OCI-LY3 (cell line): ENCODE data around the gene KLHL30.

Experiments used
- H2AFZ ChIP-seq: fragments of 200-600, 300-600 bp; shearing (Covaris generic); 2 replicates; pipeline ENCODE4 v1.6.0; 2014; ENCODE audit warnings: antibody characterized with exemption, low read depth, low read length
- H3K27ac ChIP-seq: fragments of 200-600, 300-600 bp; sonication (generic); 2 replicates; pipeline ENCODE4 v1.5.1; 2014; ENCODE audit warnings: mild to moderate bottlenecking, low read length, moderate library complexity, mixed read lengths
- H3K27me3 ChIP-seq: fragments of 200-600, 300-600 bp; sonication (generic); 2 replicates; pipeline ENCODE4 v1.6.1; 2014; ENCODE audit warnings: low read depth, low read length, mixed read lengths
- H3K36me3 ChIP-seq: fragments of 200-600, 300-600 bp; sonication (generic); replicated peaks from 2 replicates; pipeline ENCODE3; 2014; ENCODE audit warnings: low read depth, low read length, mixed read lengths
- H3K4me1 ChIP-seq: fragments of 300-600, 200-600 bp; sonication (generic); 2 replicates; pipeline ENCODE4 v1.6.1; 2014; ENCODE audit warnings: low read length, mixed read lengths
- H3K4me2 ChIP-seq: fragments of 200-600, 300-600 bp; sonication (generic); 2 replicates; pipeline ENCODE4 v1.6.1; 2014; ENCODE audit warnings: low read length, mixed read lengths
- H3K4me3 ChIP-seq: fragments of 300-600, 200-600 bp; sonication (generic); 2 replicates; pipeline ENCODE4 v1.5.1; 2014; ENCODE audit warnings: antibody characterized with exemption, mild to moderate bottlenecking, low read length, moderate library complexity
- H3K79me2 ChIP-seq: fragments of 300-600, 200-600 bp; shearing (Covaris generic); 2 replicates; pipeline ENCODE4 v1.6.1; 2014; ENCODE audit warnings: mild to moderate bottlenecking, low read length, mixed read lengths
- H3K9ac ChIP-seq: fragments of 300-600, 200-600 bp; shearing (Covaris generic); 2 replicates; pipeline ENCODE4 v1.6.0; 2014; ENCODE audit warnings: mild to moderate bottlenecking, low read length, moderate library complexity
- H3K9me3 ChIP-seq: fragments of 200-600, 300-600 bp; shearing (Covaris generic); 2 replicates; pipeline ENCODE4 v1.6.1; 2014; ENCODE audit warnings: low read length, mixed read lengths; ENCODE audit not compliant: insufficient read depth
- H4K20me1 ChIP-seq: fragments of 200-600, 300-600 bp; sonication (generic); 2 replicates; pipeline ENCODE4 v1.6.1; 2016; ENCODE audit warnings: low read length, mixed read lengths; ENCODE audit not compliant: insufficient read depth
- EZH2phosphoT487 ChIP-seq: fragments of 200-600 bp; shearing (Covaris generic); IDR thresholded peaks from 2 replicates; pipeline ENCODE4 v1.6.1; 2018; ENCODE audit warnings: antibody characterized with exemption, mixed run types, low read depth
- TF ChIP-seq, protein P1 (sequence below): fragments of 200-600, 300-600 bp; sonication (generic); IDR thresholded peaks from 2 replicates; pipeline ENCODE4 v1.5.1; 2014; ENCODE audit warnings: antibody characterized with exemption, low read length, low read depth

KLHL30 gene

DNA sequence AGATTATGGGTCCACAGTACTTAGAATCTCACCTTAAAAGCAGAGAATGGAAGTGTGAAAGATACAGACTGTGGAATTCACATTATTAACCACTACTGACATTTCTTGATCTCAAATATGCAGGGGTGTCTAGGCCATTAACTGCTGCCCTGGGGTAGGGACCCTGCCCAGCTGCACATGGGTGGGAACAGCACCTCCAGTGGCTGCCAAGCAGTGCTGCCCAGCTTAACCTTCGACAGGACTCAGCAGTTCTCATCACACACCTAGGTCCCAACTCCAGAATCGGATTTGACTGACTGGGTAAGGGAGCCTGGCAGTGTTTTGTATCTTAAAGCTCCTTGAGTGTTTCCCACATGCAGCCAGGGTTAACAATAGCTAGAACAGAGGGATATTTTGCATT is 35.2 kb downstream of the KLHL30 start:
- H3K79me2 ChIP-seq = no peaks in the 10 kb centered on the region
- no peak for TF ChIP-seq EZH2phosphoT487
- TF ChIP-seq, protein P1, sequence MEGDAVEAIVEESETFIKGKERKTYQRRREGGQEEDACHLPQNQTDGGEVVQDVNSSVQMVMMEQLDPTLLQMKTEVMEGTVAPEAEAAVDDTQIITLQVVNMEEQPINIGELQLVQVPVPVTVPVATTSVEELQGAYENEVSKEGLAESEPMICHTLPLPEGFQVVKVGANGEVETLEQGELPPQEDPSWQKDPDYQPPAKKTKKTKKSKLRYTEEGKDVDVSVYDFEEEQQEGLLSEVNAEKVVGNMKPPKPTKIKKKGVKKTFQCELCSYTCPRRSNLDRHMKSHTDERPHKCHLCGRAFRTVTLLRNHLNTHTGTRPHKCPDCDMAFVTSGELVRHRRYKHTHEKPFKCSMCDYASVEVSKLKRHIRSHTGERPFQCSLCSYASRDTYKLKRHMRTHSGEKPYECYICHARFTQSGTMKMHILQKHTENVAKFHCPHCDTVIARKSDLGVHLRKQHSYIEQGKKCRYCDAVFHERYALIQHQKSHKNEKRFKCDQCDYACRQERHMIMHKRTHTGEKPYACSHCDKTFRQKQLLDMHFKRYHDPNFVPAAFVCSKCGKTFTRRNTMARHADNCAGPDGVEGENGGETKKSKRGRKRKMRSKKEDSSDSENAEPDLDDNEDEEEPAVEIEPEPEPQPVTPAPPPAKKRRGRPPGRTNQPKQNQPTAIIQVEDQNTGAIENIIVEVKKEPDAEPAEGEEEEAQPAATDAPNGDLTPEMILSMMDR = no peak
- H3K36me3 ChIP-seq = peaks cover 28% of the 10 kb centered on the region
- no peak overlapping the region for H3K27ac ChIP-seq
- no peaks in the 10 kb centered on the region for H3K27me3 ChIP-seq
- no peak overlapping the region for H3K9ac ChIP-seq
- H3K4me1 ChIP-seq = peaks cover 3% of the 10 kb centered on the region; the same call in 1 of the 2 replicates
- no peak overlapping the region for H3K4me2 ChIP-seq
- H3K9me3 ChIP-seq = no peaks in the 10 kb centered on the region
- H4K20me1 ChIP-seq = no peaks in the 10 kb centered on the region
- no peak overlapping the region for H3K4me3 ChIP-seq
- H2AFZ ChIP-seq = no peak overlapping the region

- H3K4me2 ChIP-seq = no peak overlapping the region
- no peaks in the 10 kb centered on the region for H3K9me3 ChIP-seq
- no peaks in the 10 kb centered on the region for H3K27me3 ChIP-seq
- H2AFZ ChIP-seq = no peak overlapping the region
- no peak overlapping the region for H3K4me3 ChIP-seq
- H3K36me3 ChIP-seq = peaks cover 31% of the 10 kb centered on the region
- peaks cover 3% of the 10 kb centered on the region; the same call in 1 of the 2 replicates for H3K4me1 ChIP-seq
- H3K79me2 ChIP-seq = no peaks in the 10 kb centered on the region
- no peak overlapping the region for H3K9ac ChIP-seq
- no peak for TF ChIP-seq EZH2phosphoT487
- TF ChIP-seq, protein P1 = no peak
- no peaks in the 10 kb centered on the region for H4K20me1 ChIP-seq
- H3K27ac ChIP-seq = no peak overlapping the region
Observed at GRCh38 chr2:238174291-238174690, 35.8 kb downstream of the KLHL30 start.

DNA sequence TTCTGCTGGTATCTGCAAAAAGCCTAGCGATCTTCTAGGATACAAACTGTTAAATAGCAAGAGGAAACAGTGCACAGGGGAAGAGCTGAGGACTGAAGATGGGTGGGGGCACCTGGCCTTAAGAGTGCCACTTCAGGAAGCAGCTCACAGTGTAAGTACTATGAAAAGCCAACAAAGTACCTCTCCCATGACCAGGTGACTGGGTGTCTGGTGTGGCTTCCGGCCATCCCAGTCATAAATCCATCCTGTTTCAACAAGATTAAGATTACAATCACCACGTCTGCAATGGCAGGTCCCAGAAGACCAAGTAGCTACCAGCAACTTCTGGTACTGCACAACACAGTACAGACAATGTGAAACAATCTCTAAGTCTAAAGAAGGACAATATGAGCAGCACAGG is 36.2 kb downstream of the KLHL30 start:
- no peak overlapping the region for H3K4me2 ChIP-seq
- no peaks in the 10 kb centered on the region for H3K9me3 ChIP-seq
- H2AFZ ChIP-seq = no peak overlapping the region
- peaks cover under 1% of the 10 kb centered on the region; the same call in 1 of the 2 replicates for H3K4me1 ChIP-seq
- no peaks in the 10 kb centered on the region for H3K79me2 ChIP-seq
- H4K20me1 ChIP-seq = no peaks in the 10 kb centered on the region
- H3K4me3 ChIP-seq = no peak overlapping the region
- peaks cover 30% of the 10 kb centered on the region for H3K36me3 ChIP-seq
- no peak for TF ChIP-seq EZH2phosphoT487
- TF ChIP-seq, protein P1 = no peak
- no peaks in the 10 kb centered on the region for H3K27me3 ChIP-seq
- no peak overlapping the region for H3K27ac ChIP-seq
- no peak overlapping the region for H3K9ac ChIP-seq

- Histone ChIP-seq H3K36me3 (peaks cover 34% of the 10 kb centered on the region), H3K9me3 (no peaks in the 10 kb centered on the region), H3K27me3 (no peaks in the 10 kb centered on the region)
Observed at GRCh38 chr2:238176613-238177012, 38.1 kb downstream of the KLHL30 start.

More at GRCh38 chr2:238176613-238177012, 38.1 kb downstream of the KLHL30 start:
- Histone ChIP-seq H3K4me3 (no peak overlapping the region), H4K20me1 (no peaks in the 10 kb centered on the region), H3K79me2 (no peaks in the 10 kb centered on the region), H3K4me2 (no peak overlapping the region), H3K4me1 (no peaks in the 10 kb centered on the region), H3K27ac (no peak overlapping the region), H2AFZ (no peak overlapping the region), H3K9ac (no peak overlapping the region)
- TF ChIP-seq, protein P1 = no peak
- no peak for TF ChIP-seq EZH2phosphoT487
